ENCODE results near the gene CXCL17. TPM values are rescaled to one million over a fixed set of nuclear protein-coding genes. Genes with fewer than 3 reads are reported as not detected.
A peak's percentile ranks its signal among the peaks of the same experiment; 100 is the strongest.

The CXCL17 gene
- total RNA-seq, 1 experiment from 2014 or later = not detected

GRCh38 chr19:42412227-42412626 lies 30.5 kb downstream of the CXCL17 start:
- Histone ChIP-seq H4K20me1 (ENCODE audit: control insufficient read depth, insufficient read depth, insufficient read length) (no peaks in the 10 kb centered on the region), H2BK15ac (ENCODE audit: low read depth, low read length) (no peak overlapping the region), H4K91ac (ENCODE audit: insufficient read length, low read depth, low read length) (no peak overlapping the region), H4K8ac (replicated peaks; ENCODE audit: insufficient read length, low read depth, low read length) (no peak overlapping the region), H3K23ac (ENCODE audit: insufficient read length, low read depth, low read length) (no peak overlapping the region), H3K9me3 (ENCODE audit: control insufficient read depth, low read depth, low read length) (no peaks in the 10 kb centered on the region), H3K79me2 (ENCODE audit: insufficient read depth, low read length) (no peaks in the 10 kb centered on the region), H2BK5ac (ENCODE audit: insufficient read length, low read length) (no peak overlapping the region), H3K27me3 (ENCODE audit: insufficient read depth, low read length) (peaks cover 1% of the 10 kb centered on the region; the same call in 1 of the 2 replicates), H3K79me1 (ENCODE audit: insufficient read depth, low read depth, low read length, poor library complexity, severe bottlenecking) (no peaks in the 10 kb centered on the region), H3K4me2 (ENCODE audit: insufficient read depth, insufficient read length, low read length) (no peak overlapping the region), H2AFZ (ENCODE audit: low read length) (no peak overlapping the region), H3K18ac (ENCODE audit: insufficient read length, low read depth, low read length) (no peak overlapping the region), H3K4ac (ENCODE audit: low read depth, low read length) (no peak overlapping the region), H3K23me2 (ENCODE audit: insufficient read length, low read depth, low read length, poor library complexity, severe bottlenecking) (no peaks in the 10 kb centered on the region), H3K4me1 (ENCODE audit: insufficient read depth, low read length) (no peaks in the 10 kb centered on the region), H2BK120ac (ENCODE audit: low read depth, low read length, poor library complexity, severe bottlenecking) (no peak overlapping the region), H2AK5ac (ENCODE audit: insufficient read length, low read length) (no peak overlapping the region), H3K56ac (ENCODE audit: insufficient read length, low read depth, low read length) (no peak overlapping the region), H3K14ac (ENCODE audit: insufficient read depth, low read length) (no peak overlapping the region), H2BK12ac (ENCODE audit: insufficient read length, low read depth, low read length) (no peak overlapping the region), H3K9ac (ENCODE audit: extremely low read depth, insufficient read length, low read length) (no peak overlapping the region), H2BK20ac (ENCODE audit: low read depth, low read length, poor library complexity, severe bottlenecking) (no peak overlapping the region), H4K5ac (ENCODE audit: insufficient read length, low read depth, low read length) (no peak overlapping the region), H3K27ac (ENCODE audit: insufficient read length, low read depth, low read length) (no peak overlapping the region), H3T11ph (ENCODE audit: low read length) (no peak overlapping the region)
- Mint-ChIP-seq H3K4me3 (no peak overlapping the region), H3K9me3 (no peaks in the 10 kb centered on the region), H3K36me3 (ENCODE audit: insufficient read depth in 1 of 3, low read depth in 3 of 3) (peaks cover 5 to 20% (median 16%) of the 10 kb centered on the region in 3 experiments; a peak in 6 of 7 replicates), H3K27ac (0 out of 7 replicates have a peak overlapping the region, but pooled peaks of 1 of the 3 experiments have one; percentile 22), H3K27me3 (ENCODE audit: low read depth) (peaks cover 92% of the 10 kb centered on the region), H3K4me1 (peaks cover 11 to 16% of the 10 kb centered on the region in 2 experiments; a peak in 3 of 4 replicates)
- WGBS (ENCODE audit: extremely low coverage, insufficient read length, low lambda C conversion rate) = no CpG with 5 or more reads among the region's 7 CpGs
- DNase-seq = no peak
- TF ChIP-seq, protein P1, sequence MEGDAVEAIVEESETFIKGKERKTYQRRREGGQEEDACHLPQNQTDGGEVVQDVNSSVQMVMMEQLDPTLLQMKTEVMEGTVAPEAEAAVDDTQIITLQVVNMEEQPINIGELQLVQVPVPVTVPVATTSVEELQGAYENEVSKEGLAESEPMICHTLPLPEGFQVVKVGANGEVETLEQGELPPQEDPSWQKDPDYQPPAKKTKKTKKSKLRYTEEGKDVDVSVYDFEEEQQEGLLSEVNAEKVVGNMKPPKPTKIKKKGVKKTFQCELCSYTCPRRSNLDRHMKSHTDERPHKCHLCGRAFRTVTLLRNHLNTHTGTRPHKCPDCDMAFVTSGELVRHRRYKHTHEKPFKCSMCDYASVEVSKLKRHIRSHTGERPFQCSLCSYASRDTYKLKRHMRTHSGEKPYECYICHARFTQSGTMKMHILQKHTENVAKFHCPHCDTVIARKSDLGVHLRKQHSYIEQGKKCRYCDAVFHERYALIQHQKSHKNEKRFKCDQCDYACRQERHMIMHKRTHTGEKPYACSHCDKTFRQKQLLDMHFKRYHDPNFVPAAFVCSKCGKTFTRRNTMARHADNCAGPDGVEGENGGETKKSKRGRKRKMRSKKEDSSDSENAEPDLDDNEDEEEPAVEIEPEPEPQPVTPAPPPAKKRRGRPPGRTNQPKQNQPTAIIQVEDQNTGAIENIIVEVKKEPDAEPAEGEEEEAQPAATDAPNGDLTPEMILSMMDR (conservative IDR thresholded peaks at IDR 0.05) = no peak

All from H9 (cell line).